SU-DHL-6 (cell line): ENCODE results near the gene IQCH.

Source experiments
- EZH2phosphoT487 ChIP-seq: fragments of 200-600 bp; sonication (generic), shearing (Covaris generic); conservative IDR thresholded peaks from 2 replicates; pipeline ENCODE4 v1.6.1; 2018; ENCODE audit warnings: mild to moderate bottlenecking, antibody characterized with exemption, low read length, moderate library complexity, mixed read lengths
- TF ChIP-seq, protein P1 (sequence below): fragments of 200-600 bp; sonication (generic); IDR thresholded peaks from one replicate; pipeline ENCODE4 v1.5.1; 2017; ENCODE audit warnings: antibody characterized with exemption, mild to moderate bottlenecking, low read length, moderate library complexity; ENCODE audit not compliant: insufficient read depth, poor library complexity, severe bottlenecking

DNA sequence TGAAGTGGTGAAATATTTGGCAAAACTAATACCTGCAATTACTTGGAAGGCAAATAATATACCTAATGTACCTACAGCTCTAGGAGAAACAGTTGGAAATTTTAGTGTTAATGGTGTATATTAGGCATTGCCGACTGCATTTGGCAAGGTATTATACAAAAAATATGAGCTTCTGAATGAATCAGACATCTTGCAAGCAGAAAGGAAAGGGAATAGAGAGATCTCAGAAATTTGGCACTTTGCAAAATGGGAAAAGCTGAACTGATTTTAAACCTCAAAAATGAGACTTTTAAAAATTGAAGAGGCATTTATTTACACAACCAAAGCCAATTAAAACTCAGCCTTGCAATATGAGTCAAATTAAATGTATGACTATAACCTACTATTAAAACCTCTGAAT lies 226.2 kb downstream of the IQCH start:
- TF ChIP-seq, protein P1, sequence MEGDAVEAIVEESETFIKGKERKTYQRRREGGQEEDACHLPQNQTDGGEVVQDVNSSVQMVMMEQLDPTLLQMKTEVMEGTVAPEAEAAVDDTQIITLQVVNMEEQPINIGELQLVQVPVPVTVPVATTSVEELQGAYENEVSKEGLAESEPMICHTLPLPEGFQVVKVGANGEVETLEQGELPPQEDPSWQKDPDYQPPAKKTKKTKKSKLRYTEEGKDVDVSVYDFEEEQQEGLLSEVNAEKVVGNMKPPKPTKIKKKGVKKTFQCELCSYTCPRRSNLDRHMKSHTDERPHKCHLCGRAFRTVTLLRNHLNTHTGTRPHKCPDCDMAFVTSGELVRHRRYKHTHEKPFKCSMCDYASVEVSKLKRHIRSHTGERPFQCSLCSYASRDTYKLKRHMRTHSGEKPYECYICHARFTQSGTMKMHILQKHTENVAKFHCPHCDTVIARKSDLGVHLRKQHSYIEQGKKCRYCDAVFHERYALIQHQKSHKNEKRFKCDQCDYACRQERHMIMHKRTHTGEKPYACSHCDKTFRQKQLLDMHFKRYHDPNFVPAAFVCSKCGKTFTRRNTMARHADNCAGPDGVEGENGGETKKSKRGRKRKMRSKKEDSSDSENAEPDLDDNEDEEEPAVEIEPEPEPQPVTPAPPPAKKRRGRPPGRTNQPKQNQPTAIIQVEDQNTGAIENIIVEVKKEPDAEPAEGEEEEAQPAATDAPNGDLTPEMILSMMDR: no peak
- no peak for TF ChIP-seq EZH2phosphoT487
